Hepatocyte (in vitro differentiated cells): ENCODE data around the gene MARVELD2. TPM values are rescaled to one million over a fixed set of nuclear protein-coding genes. Genes with fewer than 3 reads are reported as not detected.
A peak's percentile ranks its signal among the peaks of the same experiment; 100 is the strongest.

Source experiments
- DNase-seq: peaks from one replicate; pipeline ENCODE4 v3.0.0-alpha.2; 2016; ENCODE audit warnings: low spot score
- H2AFZ ChIP-seq: fragments of 200-600 bp; sonication (generic); 2 replicates; pipeline ENCODE4 v1.6.0; 2016; ENCODE audit warnings: antibody characterized with exemption, mild to moderate bottlenecking
- H3K27ac ChIP-seq: fragments of 200-600 bp; sonication (generic); 2 replicates; pipeline ENCODE4 v1.5.1; 2016; ENCODE audit warnings: mild to moderate bottlenecking
- H3K27me3 ChIP-seq: fragments of 200-600 bp; sonication (generic); 2 replicates; pipeline ENCODE4 v1.6.1; 2016
- H3K36me3 ChIP-seq: fragments of 200-600 bp; sonication (generic); replicated peaks from 2 replicates; pipeline ENCODE4 v1.5.1; 2016; ENCODE audit warnings: low read depth; ENCODE audit not compliant: insufficient read depth
- H3K4me1 ChIP-seq: fragments of 200-600 bp; sonication (generic); 2 replicates; pipeline ENCODE4 v1.5.1; 2016; ENCODE audit warnings: mild to moderate bottlenecking, moderate library complexity; ENCODE audit not compliant: insufficient read depth
- H3K4me2 ChIP-seq: fragments of 200-600 bp; sonication (generic); 2 replicates; pipeline ENCODE4 v1.6.0; 2016
- H3K4me3 ChIP-seq: fragments of 200-600 bp; sonication (generic); 2 replicates; pipeline ENCODE4 v1.5.1; 2016; ENCODE audit warnings: mild to moderate bottlenecking
- H3K79me2 ChIP-seq: fragments of 200-600 bp; sonication (generic); 2 replicates; pipeline ENCODE4 v1.6.0; 2017; ENCODE audit warnings: mild to moderate bottlenecking
- H3K9me2 ChIP-seq: fragments of 200-600 bp; sonication (generic); replicated peaks from 2 replicates; pipeline ENCODE4 v1.6.0; 2017; ENCODE audit warnings: mild to moderate bottlenecking; ENCODE audit not compliant: insufficient read depth
- H3K9me3 ChIP-seq: fragments of 200-600 bp; sonication (generic); 2 replicates; pipeline ENCODE4 v1.5.1; 2016; ENCODE audit warnings: low read depth, mild to moderate bottlenecking
- H4K20me1 ChIP-seq: fragments of 200-600 bp; sonication (generic); 2 replicates; pipeline ENCODE4 v1.6.0; 2016; ENCODE audit warnings: mild to moderate bottlenecking; ENCODE audit not compliant: insufficient read depth, poor library complexity, severe bottlenecking
- EZH2 ChIP-seq: fragments of 200-600 bp; sonication (generic); IDR thresholded peaks from 2 replicates; pipeline ENCODE4 v1.6.1; 2016; ENCODE audit warnings: antibody characterized with exemption, mild to moderate bottlenecking, borderline replicate concordance
- EZH2phosphoT487 ChIP-seq: fragments of 200-600 bp; sonication (generic); IDR thresholded peaks from one replicate; pipeline ENCODE4 v1.6.1; 2018; ENCODE audit warnings: antibody characterized with exemption, mild to moderate bottlenecking, low read depth, moderate library complexity; ENCODE audit not compliant: unreplicated experiment, severe bottlenecking
- WGBS: methylation state at CpG from one replicate; pipeline ENCODE4 v1.1.6; 2016; ENCODE audit warnings: low lambda C conversion rate; ENCODE audit errors: missing lambda C conversion rate; 5-methylcytosine and 5-hydroxymethylcytosine counted together
- polyA plus RNA-seq: library from polyadenylated mRNA; unstranded; fragments of >200 nt; fragmentation: Nextera tagmentation; extraction: Ambion mirVana; gene quantifications from 2 replicates; pipeline ENCODE4 v1.2.1, GENCODE V29; 2016
- total RNA-seq: library from RNA; depleted of rRNA; stranded (reverse); fragments of >200 nt; gene quantifications from 2 replicates; pipeline ENCODE4 v1.2.3, GENCODE V29; 2014
- TF ChIP-seq, protein P1 (sequence below): fragments of 200-600 bp; sonication (generic); IDR thresholded peaks from 2 replicates; pipeline ENCODE4 v1.5.1; 2016; ENCODE audit warnings: antibody characterized with exemption, mild to moderate bottlenecking; ENCODE audit not compliant: poor library complexity

Gene MARVELD2
- total and polyA plus RNA-seq, 2 experiments from 2014 or later, result 26.4 to 43.5 TPM

DNA sequence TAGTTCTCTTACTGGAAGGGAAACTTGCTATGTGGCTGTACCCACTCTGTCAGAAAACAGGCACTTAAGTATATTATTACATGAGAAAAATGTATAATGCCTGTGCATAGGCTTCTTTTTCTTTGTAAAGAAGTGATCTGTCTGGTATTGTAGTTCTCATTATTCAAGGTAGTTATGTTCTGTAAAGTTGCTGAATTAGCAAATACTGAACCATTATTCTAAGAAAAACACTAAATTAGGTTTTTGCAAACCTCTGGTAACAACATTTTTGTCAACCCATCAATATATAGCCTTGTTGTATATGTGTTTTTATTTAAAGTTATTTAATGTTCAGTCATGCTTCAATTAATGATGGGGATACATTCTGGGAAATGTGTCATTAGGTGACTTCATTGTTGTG lies 36.5 kb upstream of the MARVELD2 start:
- TF ChIP-seq EZH2phosphoT487 (no peak), EZH2 (no peak)
- TF ChIP-seq, protein P1, sequence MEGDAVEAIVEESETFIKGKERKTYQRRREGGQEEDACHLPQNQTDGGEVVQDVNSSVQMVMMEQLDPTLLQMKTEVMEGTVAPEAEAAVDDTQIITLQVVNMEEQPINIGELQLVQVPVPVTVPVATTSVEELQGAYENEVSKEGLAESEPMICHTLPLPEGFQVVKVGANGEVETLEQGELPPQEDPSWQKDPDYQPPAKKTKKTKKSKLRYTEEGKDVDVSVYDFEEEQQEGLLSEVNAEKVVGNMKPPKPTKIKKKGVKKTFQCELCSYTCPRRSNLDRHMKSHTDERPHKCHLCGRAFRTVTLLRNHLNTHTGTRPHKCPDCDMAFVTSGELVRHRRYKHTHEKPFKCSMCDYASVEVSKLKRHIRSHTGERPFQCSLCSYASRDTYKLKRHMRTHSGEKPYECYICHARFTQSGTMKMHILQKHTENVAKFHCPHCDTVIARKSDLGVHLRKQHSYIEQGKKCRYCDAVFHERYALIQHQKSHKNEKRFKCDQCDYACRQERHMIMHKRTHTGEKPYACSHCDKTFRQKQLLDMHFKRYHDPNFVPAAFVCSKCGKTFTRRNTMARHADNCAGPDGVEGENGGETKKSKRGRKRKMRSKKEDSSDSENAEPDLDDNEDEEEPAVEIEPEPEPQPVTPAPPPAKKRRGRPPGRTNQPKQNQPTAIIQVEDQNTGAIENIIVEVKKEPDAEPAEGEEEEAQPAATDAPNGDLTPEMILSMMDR, result no peak
- no peaks in the 10 kb centered on the region for H3K9me2 ChIP-seq
- no peaks in the 10 kb centered on the region for H3K79me2 ChIP-seq
- no peaks in the 10 kb centered on the region for H3K9me3 ChIP-seq
- no peak overlapping the region for H3K27ac ChIP-seq
- H3K36me3 ChIP-seq, result no peaks in the 10 kb centered on the region
- H3K4me1 ChIP-seq, result no peaks in the 10 kb centered on the region
- no peak overlapping the region for H3K4me3 ChIP-seq
- H3K27me3 ChIP-seq, result no peaks in the 10 kb centered on the region
- DNase-seq, result no peak
- H3K4me2 ChIP-seq, result no peak overlapping the region
- no peaks in the 10 kb centered on the region for H4K20me1 ChIP-seq
- no peak overlapping the region for H2AFZ ChIP-seq

DNA sequence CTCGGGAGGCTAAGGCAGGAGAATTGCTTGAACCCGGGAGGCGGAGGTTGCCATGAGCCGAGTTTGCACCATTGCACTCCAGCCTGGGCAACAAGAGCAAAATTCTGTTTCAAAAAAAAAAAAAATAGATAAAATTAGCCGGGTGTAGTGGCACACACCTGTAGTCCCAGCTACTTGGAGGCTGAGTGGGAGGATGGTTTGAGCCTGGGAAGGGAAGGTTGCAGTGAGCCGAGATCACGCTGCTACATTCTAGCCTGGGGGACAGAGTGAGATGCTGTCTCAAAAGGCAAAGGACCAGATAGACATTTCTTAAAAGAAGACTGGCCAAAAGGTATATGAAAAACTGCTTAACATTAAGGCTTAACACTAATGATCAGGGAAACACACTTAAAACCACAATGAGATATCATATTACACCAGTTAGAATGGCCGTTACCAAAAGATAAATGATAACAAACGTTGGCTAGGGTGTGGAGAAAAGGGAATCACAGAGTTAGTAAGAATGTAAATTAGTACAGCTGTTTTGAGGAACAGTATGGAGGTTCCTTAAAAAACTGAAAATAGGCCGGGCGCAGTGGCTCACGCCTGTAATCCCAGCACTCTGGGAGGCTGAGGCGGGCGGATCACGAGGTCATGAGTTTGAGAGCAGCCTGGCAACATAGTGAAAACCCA lies 10.1 kb upstream of the MARVELD2 start:
- 92% methylated on average over 15 of the region's 15 CpGs for WGBS
- no peaks in the 10 kb centered on the region for H3K9me2 ChIP-seq
- no peak for TF ChIP-seq EZH2
- TF ChIP-seq EZH2phosphoT487, result no peak
- TF ChIP-seq, protein P1, result no peak

DNA sequence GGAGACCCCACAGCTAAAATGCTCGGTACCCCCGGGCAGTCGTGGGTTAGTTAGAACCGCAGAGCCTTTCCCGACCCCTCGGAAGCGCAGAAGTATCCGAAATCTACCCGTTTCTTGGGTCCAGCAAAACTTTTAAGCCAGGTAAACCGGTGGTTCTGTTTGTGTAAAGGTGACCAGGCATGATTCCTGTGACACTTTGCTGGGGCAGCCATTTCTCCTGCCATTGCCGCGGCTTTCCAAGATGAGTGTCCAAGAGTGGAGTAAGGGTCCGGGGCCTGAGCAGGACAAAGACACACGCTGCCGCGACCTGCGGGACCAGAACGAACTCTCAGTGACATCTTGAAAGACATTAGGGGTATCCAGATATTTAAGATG lies 655 bp downstream of the MARVELD2 start:
- peak; percentile 32 for DNase-seq
- H3K27me3 ChIP-seq, result no peaks in the 10 kb centered on the region
- H3K9me2 ChIP-seq, result no peaks in the 10 kb centered on the region
- H3K4me2 ChIP-seq, result peak overlapping the region; percentile 81
- TF ChIP-seq EZH2 (no peak), EZH2phosphoT487 (no peak)
- TF ChIP-seq, protein P1, result no peak
- peaks cover 47% of the 10 kb centered on the region for H3K79me2 ChIP-seq
- peak overlapping the region; percentile 99 for H3K27ac ChIP-seq
- H4K20me1 ChIP-seq, result no peaks in the 10 kb centered on the region
- peak overlapping the region; percentile 77 for H3K4me3 ChIP-seq
- peak overlapping the region; percentile 76 for H2AFZ ChIP-seq
- no peaks in the 10 kb centered on the region for H3K4me1 ChIP-seq
- 13% methylated on average over 18 of the region's 18 CpGs for WGBS
- no peaks in the 10 kb centered on the region for H3K9me3 ChIP-seq
- H3K36me3 ChIP-seq, result no peaks in the 10 kb centered on the region

More for the DNA sequence above, 10.1 kb upstream of the MARVELD2 start:
- H3K27me3 ChIP-seq, result no peaks in the 10 kb centered on the region
- no peak overlapping the region for H2AFZ ChIP-seq
- H3K4me3 ChIP-seq, result no peak overlapping the region
- DNase-seq, result no peak
- H3K79me2 ChIP-seq, result no peaks in the 10 kb centered on the region
- H3K4me1 ChIP-seq, result no peaks in the 10 kb centered on the region
- H3K4me2 ChIP-seq, result no peak overlapping the region
- peaks cover 2% of the 10 kb centered on the region for H4K20me1 ChIP-seq
- no peaks in the 10 kb centered on the region for H3K9me3 ChIP-seq
- H3K27ac ChIP-seq, result no peak overlapping the region
- H3K36me3 ChIP-seq, result no peaks in the 10 kb centered on the region
